ENCODE data around the gene RAPSN.

DNA sequence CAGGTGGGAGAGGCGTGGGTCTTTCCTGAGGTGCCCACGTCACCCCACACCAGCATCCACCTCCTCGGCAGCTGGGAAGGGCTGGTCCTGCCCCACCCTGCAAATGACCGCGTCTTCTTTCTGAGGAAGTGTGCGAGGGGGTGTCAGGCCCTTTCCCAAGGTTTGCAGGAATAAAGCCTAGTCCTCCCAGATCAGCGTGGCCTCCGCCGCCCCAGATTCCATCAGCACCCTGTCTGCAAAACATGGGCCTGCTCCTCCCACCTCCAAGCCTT lies 55.0 kb downstream of the RAPSN start:
- TF ChIP-seq GATA3 (IDR thresholded peaks at IDR 0.05; ENCODE audit: low read depth, low read length): no peak
- TF ChIP-seq GATA2 (IDR thresholded peaks at IDR 0.05; ENCODE audit: low read depth, low read length): no peak
